ENCODE measurements around the gene C17orf50.

C17orf50 gene

GRCh38 chr17:35760587-35760986, at the start of gene C17orf50:
Gene C17orf50, plus strand, starts transcription at chr17:35760887. Its CDS starts 55 bp downstream, at chr17:35760942.
- no peak for TF ChIP-seq CTCF (IDR thresholded peaks at IDR 0.05; ENCODE audit: insufficient read depth, low read depth, low read length, missing control alignments)
- H3K4me3 ChIP-seq (ENCODE audit: low read depth, low read length) = no peak within 1 kb of the TSS

GRCh38 chr17:35710950-35711349, 49.7 kb upstream of the C17orf50 start:
- DNase-seq (ENCODE audit: low read depth) = no peak
- no peak for TF ChIP-seq CTCF (IDR thresholded peaks at IDR 0.05; ENCODE audit: insufficient read depth, low read depth, low read length, missing control alignments)
- no peak overlapping the region for H3K4me3 ChIP-seq (ENCODE audit: low read depth, low read length)

More at GRCh38 chr17:35760587-35760986, at the start of gene C17orf50:
- no peak for DNase-seq (ENCODE audit: low read depth)

GRCh38 chr17:35713069-35713728, 47.5 kb upstream of the C17orf50 start:
- no peak for TF ChIP-seq CTCF (IDR thresholded peaks at IDR 0.05; ENCODE audit: insufficient read depth, low read depth, low read length, missing control alignments)
- no peak for DNase-seq (ENCODE audit: low read depth)
- no peak overlapping the region for H3K4me3 ChIP-seq (ENCODE audit: low read depth, low read length)

- H3K4me3 ChIP-seq (ENCODE audit: low read depth, low read length) = no peak overlapping the region
- DNase-seq (ENCODE audit: low read depth) = no peak
- TF ChIP-seq CTCF (IDR thresholded peaks at IDR 0.05; ENCODE audit: insufficient read depth, low read depth, low read length, missing control alignments) = no peak
Measured at GRCh38 chr17:35714988-35715387, 45.7 kb upstream of the C17orf50 start.

- no peak for TF ChIP-seq CTCF (IDR thresholded peaks at IDR 0.05; ENCODE audit: insufficient read depth, low read depth, low read length, missing control alignments)
- H3K4me3 ChIP-seq (ENCODE audit: low read depth, low read length) = no peak overlapping the region
- no peak for DNase-seq (ENCODE audit: low read depth)
Measured at GRCh38 chr17:35715416-35715815, 45.3 kb upstream of the C17orf50 start.

- no peak for DNase-seq (ENCODE audit: low read depth)
- no peak for TF ChIP-seq CTCF (IDR thresholded peaks at IDR 0.05; ENCODE audit: insufficient read depth, low read depth, low read length, missing control alignments)
- no peak overlapping the region for H3K4me3 ChIP-seq (ENCODE audit: low read depth, low read length)
Measured at GRCh38 chr17:35716173-35716572, 44.5 kb upstream of the C17orf50 start.

GRCh38 chr17:35716897-35717465, 43.7 kb upstream of the C17orf50 start:
- DNase-seq (ENCODE audit: low read depth) = no peak
- TF ChIP-seq CTCF (IDR thresholded peaks at IDR 0.05; ENCODE audit: insufficient read depth, low read depth, low read length, missing control alignments) = no peak
- H3K4me3 ChIP-seq (ENCODE audit: low read depth, low read length) = no peak overlapping the region

All from GM12865 (cell line).